Endodermal cell (in vitro differentiated cells): ENCODE data around the gene SLC38A4. TPM values are rescaled to one million over a fixed set of nuclear protein-coding genes. Genes with fewer than 3 reads are reported as not detected.

ENCODE experiments used
- DNase-seq: peaks from one replicate; pipeline ENCODE4 v3.0.0-alpha.2; 2017
- H3K27ac ChIP-seq: 2 replicates; pipeline ENCODE4 v1.5.1; 2013; ENCODE audit warnings: mild to moderate bottlenecking, low read depth, low read length, moderate library complexity
- H3K27me3 ChIP-seq: 2 replicates; pipeline ENCODE4 v1.6.1; 2013; ENCODE audit warnings: mild to moderate bottlenecking, low read length, moderate library complexity; ENCODE audit not compliant: insufficient read depth, control insufficient read depth, poor library complexity, severe bottlenecking
- H3K36me3 ChIP-seq: 2 replicates; pipeline ENCODE4 v1.7.0; 2013; ENCODE audit warnings: mild to moderate bottlenecking, low read length, moderate library complexity; ENCODE audit not compliant: control insufficient read depth, insufficient read depth
- H3K4me1 ChIP-seq: one replicate; pipeline ENCODE4 v1.7.0; 2013; ENCODE audit warnings: low read length; ENCODE audit not compliant: control insufficient read depth, insufficient read depth
- H3K4me3 ChIP-seq: 2 replicates; pipeline ENCODE4 v1.5.1; 2013; ENCODE audit warnings: mild to moderate bottlenecking, low read length, moderate library complexity
- H3K9ac ChIP-seq: 2 replicates; pipeline ENCODE4 v1.6.1; 2013; ENCODE audit warnings: mild to moderate bottlenecking, low read length, moderate library complexity; ENCODE audit not compliant: poor library complexity, severe bottlenecking; ENCODE audit errors: extremely low read depth
- H3K9me3 ChIP-seq: 2 replicates; pipeline ENCODE4 v1.6.1; 2013; ENCODE audit warnings: mild to moderate bottlenecking, low read length, moderate library complexity; ENCODE audit not compliant: control insufficient read depth
- H3K27ac Mint-ChIP-seq: 2 replicates; pipeline ENCODE4 v1.8.0; 2020; ENCODE audit warnings: mixed read lengths
- H3K27me3 Mint-ChIP-seq: 2 replicates; pipeline ENCODE4 v1.8.0; 2021; ENCODE audit warnings: mild to moderate bottlenecking, mixed read lengths; ENCODE audit not compliant: insufficient read depth
- H3K36me3 Mint-ChIP-seq: 2 replicates; pipeline ENCODE4 v1.8.0; 2020; ENCODE audit warnings: low read depth, mixed read lengths
- H3K4me1 Mint-ChIP-seq: 2 replicates; pipeline ENCODE4 v1.8.0; 2020; ENCODE audit warnings: mixed read lengths
- H3K4me3 Mint-ChIP-seq: 2 replicates; pipeline ENCODE4 v1.8.0; 2020; ENCODE audit warnings: mild to moderate bottlenecking, moderate library complexity, mixed read lengths
- H3K9me3 Mint-ChIP-seq: 2 replicates; pipeline ENCODE4 v1.8.0; 2020; ENCODE audit warnings: mild to moderate bottlenecking, mixed read lengths
- CTCF ChIP-seq: fragments of 200-600 bp; sonication (generic); conservative IDR thresholded peaks from 2 replicates; pipeline ENCODE4 v1.5.0; 2021; ENCODE audit warnings: antibody characterized with exemption, mild to moderate bottlenecking
- WGBS, 2 experiments: methylation state at CpG; one replicate each; pipeline versions ENCODE4 v1.1.5 to v1.1.7; 2013; ENCODE audit warnings: missing lambda C conversion rate in 2 of 2, mixed read lengths in 1 of 2; ENCODE audit not compliant: insufficient coverage in 1 of 2, insufficient read length in 1 of 2; 5-methylcytosine and 5-hydroxymethylcytosine counted together
- total RNA-seq, 2 donors: library from RNA; stranded (reverse); fragmentation: NEBNext Ultra II Directional in 1 of 2; extraction: Animal tissue kit (Norgen Biotek cat#: 25700) in 1 of 2; gene quantifications; 2 replicates in 1 of 2; 3 replicates in 1 of 2; pipeline ENCODE4 v1.2.1, GENCODE V29; 2021

SLC38A4 gene
- total RNA-seq, 2 donors from 2014 or later, result 0.62 TPM; not detected in 1

- DNase-seq, result no peak
- H3K27ac Mint-ChIP-seq, result no peak overlapping the region
Measured at GRCh38 chr12:46872135-46872534, 46.3 kb upstream of the SLC38A4 start.

GRCh38 chr12:46865311-46865710 lies 39.5 kb upstream of the SLC38A4 start:
- Histone ChIP-seq H3K27me3 (no peaks in the 10 kb centered on the region), H3K4me3 (no peak overlapping the region), H3K36me3 (no peaks in the 10 kb centered on the region), H3K9me3 (peaks cover 23% of the 10 kb centered on the region), H3K4me1 (no peaks in the 10 kb centered on the region), H3K9ac (no peak overlapping the region), H3K27ac (no peak overlapping the region)
- Mint-ChIP-seq H3K27me3 (peaks cover 2% of the 10 kb centered on the region), H3K27ac (no peak overlapping the region), H3K4me3 (no peak overlapping the region), H3K9me3 (peaks cover 60% of the 10 kb centered on the region), H3K4me1 (no peaks in the 10 kb centered on the region), H3K36me3 (no peaks in the 10 kb centered on the region)
- no peak for DNase-seq
- TF ChIP-seq CTCF, result no peak

More at GRCh38 chr12:46872135-46872534, 46.3 kb upstream of the SLC38A4 start:
- H3K36me3 Mint-ChIP-seq, result no peaks in the 10 kb centered on the region
- H3K27me3 Mint-ChIP-seq, result peaks cover 2% of the 10 kb centered on the region
- peaks cover 4% of the 10 kb centered on the region for H3K9me3 ChIP-seq
- 92 to 97% methylated on average over 4 of the region's 4 CpGs for WGBS, 2 experiments
- H3K4me3 ChIP-seq, result no peak overlapping the region
- peaks cover 25% of the 10 kb centered on the region for H3K9me3 Mint-ChIP-seq
- H3K4me1 ChIP-seq, result no peaks in the 10 kb centered on the region
- H3K27me3 ChIP-seq, result no peaks in the 10 kb centered on the region
- no peak overlapping the region for H3K27ac ChIP-seq
- no peak for TF ChIP-seq CTCF
- no peaks in the 10 kb centered on the region for H3K36me3 ChIP-seq
- no peaks in the 10 kb centered on the region for H3K4me1 Mint-ChIP-seq
- no peak overlapping the region for H3K4me3 Mint-ChIP-seq
- H3K9ac ChIP-seq, result no peak overlapping the region

- peaks cover 86% of the 10 kb centered on the region for H3K9me3 Mint-ChIP-seq
- H3K4me3 Mint-ChIP-seq, result no peak overlapping the region
- H3K9me3 ChIP-seq, result peaks cover 55% of the 10 kb centered on the region
- H3K27me3 ChIP-seq, result no peaks in the 10 kb centered on the region
- no peak overlapping the region for H3K27ac Mint-ChIP-seq
- WGBS, 2 experiments, result 83 to 97% methylated on average over 3 to 4 of the region's 4 CpGs
- H3K4me1 Mint-ChIP-seq, result no peaks in the 10 kb centered on the region
- no peaks in the 10 kb centered on the region for H3K36me3 Mint-ChIP-seq
- TF ChIP-seq CTCF, result no peak
- H3K27me3 Mint-ChIP-seq, result peaks cover 2% of the 10 kb centered on the region
- no peaks in the 10 kb centered on the region for H3K4me1 ChIP-seq
- no peak for DNase-seq
- H3K27ac ChIP-seq, result no peak overlapping the region
- no peak overlapping the region for H3K4me3 ChIP-seq
- H3K9ac ChIP-seq, result no peak overlapping the region
- H3K36me3 ChIP-seq, result no peaks in the 10 kb centered on the region
Measured at GRCh38 chr12:46858368-46858767, 32.6 kb upstream of the SLC38A4 start.
